Measurements from ENCODE around the gene RIC8A.
"Not testable (repeated sequence)": the region's sequence is repeated elsewhere in the genome, so short reads cannot be mapped to it uniquely, and the experiment has no call there.

The RIC8A gene

DNA sequence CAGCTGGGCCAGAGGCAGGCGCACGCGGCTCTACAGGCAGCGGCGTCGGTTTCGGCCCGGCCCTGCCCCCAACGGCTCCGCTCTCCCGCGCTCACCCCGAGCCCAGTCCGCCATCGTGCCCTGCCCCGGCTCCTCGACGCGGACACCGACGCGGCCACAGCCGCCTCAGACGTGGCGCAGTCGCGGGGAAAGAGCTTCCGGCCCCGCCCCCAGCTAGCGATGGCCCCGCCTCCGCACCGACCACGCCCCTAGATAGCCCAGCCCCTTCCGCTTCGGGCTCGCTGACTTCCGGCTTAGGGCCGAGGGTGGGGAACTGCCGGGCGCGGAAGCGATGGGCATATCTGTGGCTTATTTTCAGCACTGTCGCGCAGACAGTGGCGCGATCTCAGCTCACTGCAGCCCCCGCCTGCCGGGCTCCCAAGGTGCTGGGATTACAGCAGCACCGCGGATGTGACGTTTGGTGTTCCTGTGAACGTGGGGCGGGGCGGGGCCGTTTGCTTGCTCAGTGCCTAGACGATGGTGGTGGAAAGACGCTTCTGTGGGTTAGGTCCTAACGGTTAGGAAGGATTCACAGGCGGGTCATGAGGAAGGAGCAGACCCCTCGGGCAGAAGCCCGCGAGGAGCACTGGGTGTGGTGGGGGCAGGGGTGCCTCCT lies at the start of gene RIC8A, which contains the start of gene BET1L:
Gene RIC8A, plus strand, starts transcription at position 501 of the 655 bp plus-strand sequence. CDS start 1,147 bp downstream, outside the sequence.
Gene BET1L, minus strand, starts transcription at position 192 of the 655 bp plus-strand sequence. Its CDS starts 78 bp downstream, at position 114.
- H3K4me3 ChIP-seq (ENCODE audit: low read length) = peak within 1 kb of the TSS; percentile 84
- TF ChIP-seq ZNF274 (IDR thresholded peaks at IDR 0.05; ENCODE audit: low read depth, low read length) = no peak

DNA sequence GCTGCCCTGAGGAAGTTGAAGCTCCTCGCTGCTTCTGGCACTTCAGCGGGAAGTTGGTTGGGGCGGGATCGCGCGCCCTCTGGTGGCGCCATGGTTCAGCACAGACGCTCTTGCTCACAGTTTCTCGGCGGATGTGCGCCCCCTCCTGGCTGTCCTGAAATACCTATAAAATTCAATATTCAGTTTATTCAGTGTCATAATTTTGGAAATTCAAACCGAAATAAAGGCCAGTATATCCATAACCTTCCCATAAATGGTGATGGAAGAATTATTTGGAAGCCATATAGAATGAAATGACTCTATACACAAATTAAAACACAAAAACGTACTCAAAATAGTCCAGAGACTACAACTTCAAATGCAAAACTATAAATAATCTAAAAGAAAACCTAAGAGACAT lies 27.3 kb upstream of the RIC8A start:
- H3K4me3 ChIP-seq (ENCODE audit: low read length) = not testable (repeated sequence)

DNA sequence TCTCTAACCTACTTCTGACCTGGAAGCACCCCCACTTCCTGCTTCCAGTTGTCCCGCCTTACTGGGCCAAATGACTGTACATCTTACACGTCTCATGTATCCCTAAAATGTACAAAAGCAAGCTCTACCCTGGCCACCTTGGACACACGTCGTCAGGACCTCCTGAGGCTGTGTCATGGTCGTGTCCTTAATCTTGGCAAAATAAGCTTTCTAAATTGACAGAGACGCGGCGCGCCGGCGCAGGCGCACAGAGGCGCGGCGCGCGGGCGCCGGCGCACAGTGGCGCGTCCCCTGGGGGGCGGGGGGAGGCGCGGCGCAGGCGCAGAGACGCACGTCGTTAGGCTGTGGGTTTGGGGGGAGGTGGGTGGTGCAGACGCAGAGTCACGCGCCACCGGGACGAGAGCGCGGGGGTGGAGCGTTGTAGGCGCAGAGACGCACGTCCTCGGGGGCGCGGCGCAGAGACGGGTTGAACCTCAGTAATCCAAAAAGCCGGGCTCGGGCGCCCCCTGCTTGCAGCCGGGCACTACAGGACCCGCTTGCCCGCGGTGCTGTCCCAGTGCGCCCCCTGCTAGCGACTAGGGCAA lies 18.2 kb upstream of the RIC8A start:
- H3K4me3 ChIP-seq (ENCODE audit: low read length) = peak overlapping the region; percentile 56; the same call in 1 of the 2 replicates

DNA sequence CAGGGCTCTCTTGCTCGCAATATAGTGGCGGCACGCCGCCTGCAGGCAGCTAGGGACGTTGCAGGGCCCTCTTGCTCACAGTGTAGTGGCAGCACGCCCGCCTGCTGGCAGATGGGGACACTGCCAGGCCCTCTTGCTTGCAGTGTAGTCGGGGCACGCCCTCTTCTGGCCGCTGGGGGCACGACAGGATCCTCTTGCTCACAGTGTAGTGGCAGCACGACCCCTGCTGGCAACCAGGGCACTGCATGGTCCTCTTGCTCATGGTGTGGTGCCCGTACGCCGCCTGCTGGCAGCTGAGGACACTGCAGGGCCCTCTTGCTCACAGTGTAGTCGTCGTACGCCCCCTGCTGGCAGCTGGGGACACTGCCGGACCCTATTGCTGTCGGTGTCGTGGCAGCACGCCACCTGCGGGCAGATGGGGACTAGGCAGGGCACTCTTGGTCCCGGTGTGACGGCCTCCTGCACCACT lies 17.6 kb upstream of the RIC8A start:
- not testable (repeated sequence) for H3K4me3 ChIP-seq (ENCODE audit: low read length)

DNA sequence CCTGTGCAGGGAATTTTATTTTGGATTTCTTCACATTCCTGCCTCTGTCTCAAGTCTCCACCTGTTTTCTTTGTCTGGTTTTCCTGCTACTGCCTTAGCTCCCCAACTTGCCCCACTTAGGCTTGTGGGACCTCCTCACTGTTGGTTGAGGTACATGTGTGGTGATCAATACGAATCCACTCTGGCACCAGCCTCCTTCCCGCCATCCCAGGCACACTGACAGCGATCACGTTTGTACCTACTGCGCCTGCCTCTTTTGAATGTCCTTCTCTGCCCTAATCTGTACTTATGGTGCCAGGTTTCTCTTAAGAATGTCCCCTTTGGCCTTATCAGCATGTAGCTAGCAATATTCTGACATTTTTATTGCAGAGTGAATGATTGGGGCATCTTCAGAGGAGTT lies 17.0 kb upstream of the RIC8A start:
- not testable (repeated sequence) for H3K4me3 ChIP-seq (ENCODE audit: low read length)

DNA sequence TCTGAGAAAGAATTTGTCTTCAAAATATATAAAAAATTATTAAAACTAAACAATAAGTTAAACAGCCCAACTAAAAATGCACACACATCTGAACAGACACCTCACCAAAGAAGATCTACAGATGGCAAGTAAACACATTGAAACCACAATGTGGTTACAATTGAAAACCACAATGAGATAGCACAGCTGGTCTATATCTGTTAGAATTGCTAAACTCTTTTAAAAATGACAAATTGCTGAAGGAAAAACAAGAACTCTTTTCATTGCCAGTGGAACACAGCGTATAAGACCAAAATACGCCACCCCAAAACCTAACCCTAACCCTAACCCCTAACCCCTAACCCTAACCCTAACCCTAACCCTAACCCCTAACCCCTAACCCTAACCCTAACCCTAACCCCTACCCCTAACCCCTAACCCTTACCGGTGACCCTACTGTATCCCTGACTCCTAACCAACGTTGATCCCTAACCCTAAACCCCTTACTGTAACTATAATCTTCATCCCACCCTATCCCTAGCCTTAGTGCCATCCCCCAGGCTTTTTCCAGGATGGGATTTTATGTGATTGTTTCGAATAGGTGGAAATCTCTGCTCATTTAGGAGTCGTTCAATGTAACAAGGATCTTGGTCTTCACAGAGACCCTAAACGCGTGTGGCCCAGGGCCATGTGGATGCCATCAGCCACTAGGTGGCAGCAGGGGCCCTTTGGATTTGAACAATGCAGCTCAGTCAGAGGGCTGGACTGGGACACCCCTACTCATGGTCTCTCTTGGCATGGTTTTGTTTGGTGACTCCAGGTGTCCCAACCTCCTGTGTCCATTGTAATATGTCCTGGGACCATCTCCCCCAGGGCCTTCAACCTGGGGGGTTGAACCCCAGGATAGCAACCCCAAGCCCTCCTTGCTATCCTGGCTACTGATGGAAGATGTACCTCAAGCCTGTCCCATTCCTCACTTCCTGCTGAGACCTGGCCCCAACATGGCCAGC lies 15.7 kb upstream of the RIC8A start:
- not testable (repeated sequence) for H3K4me3 ChIP-seq (ENCODE audit: low read length)

DNA sequence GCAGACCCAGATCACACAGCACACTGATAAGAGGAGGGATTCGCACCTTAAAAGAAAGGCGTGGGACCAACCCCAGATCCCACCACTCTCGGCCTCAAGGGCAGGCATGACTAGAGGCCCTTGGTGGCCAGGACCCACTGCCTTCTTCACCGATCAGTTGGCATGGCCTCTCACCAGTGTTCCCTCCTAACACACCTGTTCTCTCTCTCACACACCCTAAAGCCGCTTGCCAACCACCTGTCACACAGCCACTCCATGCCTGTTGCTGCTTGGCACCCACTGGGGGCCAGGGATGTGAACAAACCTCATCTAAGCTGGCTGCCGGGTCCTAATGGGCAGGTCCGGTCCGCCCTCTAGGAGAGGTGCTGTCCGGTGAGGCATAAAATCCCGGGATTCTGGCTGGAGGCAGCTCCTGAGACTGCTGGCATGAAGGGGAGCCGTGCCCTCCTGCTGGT lies 14.8 kb upstream of the RIC8A start, which contains the start of gene SCGB1C1:
Gene SCGB1C1, plus strand, starts transcription at position 405 of the 455 bp plus-strand sequence. Its CDS starts 22 bp downstream, at position 427.
- not testable (repeated sequence) for H3K4me3 ChIP-seq (ENCODE audit: low read length)

DNA sequence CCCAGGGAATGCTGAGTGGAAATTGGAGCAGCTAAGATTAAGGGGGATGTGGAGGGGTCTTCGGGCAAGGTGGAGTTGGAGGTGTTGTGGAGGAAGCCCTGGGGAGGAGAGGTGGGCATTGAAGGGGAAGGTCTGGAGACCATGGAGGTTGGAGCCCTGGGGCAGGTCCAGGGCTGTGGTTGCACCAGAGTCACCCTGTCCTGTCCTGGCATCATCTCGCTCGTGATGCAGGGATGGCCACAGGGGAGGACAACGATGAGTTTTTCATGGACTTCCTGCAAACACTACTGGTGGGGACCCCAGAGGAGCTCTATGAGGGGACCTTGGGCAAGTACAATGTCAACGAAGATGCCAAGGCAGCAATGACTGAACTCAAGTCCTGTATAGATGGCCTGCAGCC lies 14.0 kb upstream of the RIC8A start:
- not testable (repeated sequence) for H3K4me3 ChIP-seq (ENCODE audit: low read length)

DNA sequence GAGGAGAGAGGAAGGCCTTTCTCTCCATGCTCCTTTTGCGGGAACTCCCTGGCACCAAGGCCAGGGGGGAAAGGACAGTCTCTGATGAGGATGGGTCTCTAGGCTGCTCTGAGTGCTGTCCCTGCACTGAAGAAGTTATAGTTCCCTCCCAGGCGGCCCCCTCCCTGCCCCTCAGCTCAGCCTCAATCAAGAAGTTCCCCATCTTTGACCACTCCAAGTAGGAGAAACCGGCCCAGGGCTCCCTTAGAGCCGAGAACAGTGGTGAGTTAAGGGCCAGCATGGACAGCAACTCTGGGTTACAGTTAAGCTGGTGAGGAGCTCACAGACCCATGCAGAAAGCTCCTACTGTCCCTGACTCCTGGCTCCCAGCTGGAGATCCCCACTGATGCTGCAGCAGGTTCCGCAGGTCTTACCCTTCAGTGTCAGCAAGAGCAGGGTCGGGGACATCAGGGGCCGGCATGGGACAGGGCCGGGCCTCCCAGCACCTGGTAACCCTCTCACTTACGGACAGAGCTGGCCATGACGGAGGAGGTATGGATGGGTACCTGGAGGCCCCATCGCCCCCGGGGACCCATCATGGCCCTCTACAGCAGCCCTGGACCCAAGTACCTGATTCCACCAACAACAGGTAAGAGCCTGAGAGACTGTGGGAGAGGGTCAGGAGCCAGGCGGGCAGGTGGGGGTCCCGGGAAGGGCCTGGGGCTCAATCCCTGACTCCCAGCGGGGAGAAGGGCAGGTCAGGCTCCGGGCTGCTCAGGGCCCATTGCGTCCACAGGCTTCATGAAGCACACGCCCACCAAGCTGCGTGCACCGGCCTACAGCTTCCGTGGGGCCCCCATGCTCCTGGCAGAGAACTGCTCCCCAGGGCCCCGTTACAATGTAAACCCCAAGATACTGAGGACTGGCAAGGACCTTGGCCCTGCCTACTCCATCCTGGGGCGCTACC lies 10.4 kb upstream of the RIC8A start:
- H3K4me3 ChIP-seq (ENCODE audit: low read length) = no peak overlapping the region
- TF ChIP-seq ZNF274 (IDR thresholded peaks at IDR 0.05; ENCODE audit: low read depth, low read length) = no peak

DNA sequence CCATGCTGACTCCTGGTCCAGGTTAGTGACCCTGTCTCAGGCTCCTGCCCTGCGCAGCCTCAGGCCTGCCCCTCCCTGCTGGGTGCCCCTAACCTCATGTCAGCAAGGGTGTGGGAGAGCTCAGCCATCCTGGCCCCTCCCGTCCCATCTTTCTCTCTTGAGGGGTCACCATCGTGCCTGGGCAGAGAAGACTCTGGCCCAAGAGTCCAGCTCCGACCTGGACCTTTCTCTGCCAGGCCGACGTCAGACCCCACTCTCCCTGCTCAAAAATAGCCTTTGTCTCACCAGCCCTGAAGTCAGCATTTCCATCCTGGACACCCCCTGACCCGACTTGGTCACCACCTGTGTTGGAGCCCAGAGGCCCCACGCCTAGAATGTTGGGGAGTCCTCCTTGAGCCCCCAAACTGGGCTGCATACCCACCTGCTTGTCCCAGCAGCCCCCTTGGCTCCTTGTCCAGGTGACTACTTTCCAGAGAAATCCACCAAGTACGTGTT lies 9.7 kb upstream of the RIC8A start:
- H3K4me3 ChIP-seq (ENCODE audit: low read length) = no peak overlapping the region
- no peak for TF ChIP-seq ZNF274 (IDR thresholded peaks at IDR 0.05; ENCODE audit: low read depth, low read length)

DNA sequence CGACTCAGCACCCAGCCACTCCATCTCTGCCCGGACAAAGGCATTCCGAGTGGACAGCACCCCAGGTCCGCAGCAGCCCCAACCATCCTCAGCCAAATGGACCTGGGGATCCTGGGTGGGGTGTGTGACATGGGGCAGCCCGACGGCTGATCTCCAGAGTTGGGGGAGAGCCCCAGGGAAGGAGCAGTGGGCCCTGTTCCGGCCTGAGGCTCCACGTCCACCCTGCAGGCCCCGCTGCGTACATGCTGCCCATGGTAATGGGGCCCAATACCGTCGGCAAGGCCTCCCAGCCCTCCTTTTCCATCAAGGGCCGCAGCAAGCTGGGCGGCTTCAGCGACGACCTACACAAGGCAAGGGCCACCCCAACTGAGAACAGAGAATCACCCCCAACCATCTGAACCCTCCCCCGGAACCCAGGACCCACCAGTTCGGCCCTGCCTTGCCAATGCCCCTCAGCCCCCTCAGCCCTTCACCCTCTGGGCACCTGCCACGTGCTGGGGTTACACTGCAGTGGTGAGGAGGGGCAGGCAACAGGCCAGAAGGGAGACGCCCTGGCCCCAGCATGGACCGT lies 9.2 kb upstream of the RIC8A start:
- TF ChIP-seq ZNF274 (IDR thresholded peaks at IDR 0.05; ENCODE audit: low read depth, low read length) = no peak

DNA sequence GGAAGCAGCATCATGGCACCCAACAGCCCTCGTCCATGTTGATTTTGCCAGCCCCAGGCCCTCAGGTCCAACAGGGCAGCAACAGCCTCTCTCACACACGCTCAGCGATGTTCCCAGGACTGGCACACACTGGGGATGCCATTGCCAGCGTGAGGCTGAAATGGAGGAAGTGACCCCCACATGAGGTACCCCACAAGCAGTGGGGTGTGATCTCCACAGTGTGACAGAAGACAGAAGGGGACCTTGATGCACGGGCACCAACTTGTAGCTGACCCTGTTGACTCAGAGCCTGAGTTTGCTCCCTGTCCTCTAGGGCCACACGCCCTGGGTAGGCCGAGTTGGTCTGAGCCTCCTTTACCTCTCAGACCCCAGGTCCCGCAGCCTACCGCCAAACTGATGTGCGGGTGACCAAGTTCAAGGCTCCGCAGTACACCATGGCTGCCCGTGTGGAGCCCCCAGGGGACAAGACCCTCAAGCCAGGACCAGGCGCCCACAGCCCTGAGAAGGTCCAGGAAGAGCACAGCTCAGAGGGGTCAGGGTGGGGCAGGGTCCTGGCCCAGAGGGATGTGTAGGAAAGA lies 8.4 kb upstream of the RIC8A start:
- no peak overlapping the region for H3K4me3 ChIP-seq (ENCODE audit: low read length)

More for the DNA sequence above, 9.2 kb upstream of the RIC8A start:
- H3K4me3 ChIP-seq (ENCODE audit: low read length) = no peak overlapping the region

DNA sequence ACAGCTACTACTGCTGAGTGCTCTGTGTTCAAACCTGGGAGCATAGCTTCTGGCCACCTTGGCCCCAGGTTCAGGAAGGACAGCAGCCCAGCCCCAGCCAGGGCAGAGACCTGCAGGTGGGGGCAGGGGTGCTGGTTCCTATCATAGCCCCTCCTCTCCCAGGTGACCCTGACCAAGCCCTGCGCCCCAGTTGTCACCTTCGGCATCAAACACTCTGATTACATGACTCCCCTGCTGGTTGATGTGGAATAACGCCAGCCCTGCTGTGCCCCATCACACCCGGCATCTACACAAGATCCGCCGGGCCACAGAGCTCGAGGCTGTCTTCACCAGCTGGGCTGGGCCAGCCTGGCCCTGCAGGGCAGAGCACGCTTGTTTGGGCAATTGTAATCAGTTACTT lies 7.7 kb upstream of the RIC8A start:
- TF ChIP-seq ZNF274 (IDR thresholded peaks at IDR 0.05; ENCODE audit: low read depth, low read length) = no peak

More for the DNA sequence above, 8.4 kb upstream of the RIC8A start:
- no peak for TF ChIP-seq ZNF274 (IDR thresholded peaks at IDR 0.05; ENCODE audit: low read depth, low read length)

More for the DNA sequence above, 7.7 kb upstream of the RIC8A start:
- no peak overlapping the region for H3K4me3 ChIP-seq (ENCODE audit: low read length)

Data from GM08714 (cell line).